ENCODE results near the gene EFHC1.
A peak's percentile ranks its signal among the peaks of the same experiment; 100 is the strongest.
"Not testable (repeated sequence)": the region's sequence is repeated elsewhere in the genome, so short reads cannot be mapped to it uniquely, and the experiment has no call there.

EFHC1 gene, protein sequence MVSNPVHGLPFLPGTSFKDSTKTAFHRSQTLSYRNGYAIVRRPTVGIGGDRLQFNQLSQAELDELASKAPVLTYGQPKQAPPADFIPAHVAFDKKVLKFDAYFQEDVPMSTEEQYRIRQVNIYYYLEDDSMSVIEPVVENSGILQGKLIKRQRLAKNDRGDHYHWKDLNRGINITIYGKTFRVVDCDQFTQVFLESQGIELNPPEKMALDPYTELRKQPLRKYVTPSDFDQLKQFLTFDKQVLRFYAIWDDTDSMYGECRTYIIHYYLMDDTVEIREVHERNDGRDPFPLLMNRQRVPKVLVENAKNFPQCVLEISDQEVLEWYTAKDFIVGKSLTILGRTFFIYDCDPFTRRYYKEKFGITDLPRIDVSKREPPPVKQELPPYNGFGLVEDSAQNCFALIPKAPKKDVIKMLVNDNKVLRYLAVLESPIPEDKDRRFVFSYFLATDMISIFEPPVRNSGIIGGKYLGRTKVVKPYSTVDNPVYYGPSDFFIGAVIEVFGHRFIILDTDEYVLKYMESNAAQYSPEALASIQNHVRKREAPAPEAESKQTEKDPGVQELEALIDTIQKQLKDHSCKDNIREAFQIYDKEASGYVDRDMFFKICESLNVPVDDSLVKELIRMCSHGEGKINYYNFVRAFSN

DNA sequence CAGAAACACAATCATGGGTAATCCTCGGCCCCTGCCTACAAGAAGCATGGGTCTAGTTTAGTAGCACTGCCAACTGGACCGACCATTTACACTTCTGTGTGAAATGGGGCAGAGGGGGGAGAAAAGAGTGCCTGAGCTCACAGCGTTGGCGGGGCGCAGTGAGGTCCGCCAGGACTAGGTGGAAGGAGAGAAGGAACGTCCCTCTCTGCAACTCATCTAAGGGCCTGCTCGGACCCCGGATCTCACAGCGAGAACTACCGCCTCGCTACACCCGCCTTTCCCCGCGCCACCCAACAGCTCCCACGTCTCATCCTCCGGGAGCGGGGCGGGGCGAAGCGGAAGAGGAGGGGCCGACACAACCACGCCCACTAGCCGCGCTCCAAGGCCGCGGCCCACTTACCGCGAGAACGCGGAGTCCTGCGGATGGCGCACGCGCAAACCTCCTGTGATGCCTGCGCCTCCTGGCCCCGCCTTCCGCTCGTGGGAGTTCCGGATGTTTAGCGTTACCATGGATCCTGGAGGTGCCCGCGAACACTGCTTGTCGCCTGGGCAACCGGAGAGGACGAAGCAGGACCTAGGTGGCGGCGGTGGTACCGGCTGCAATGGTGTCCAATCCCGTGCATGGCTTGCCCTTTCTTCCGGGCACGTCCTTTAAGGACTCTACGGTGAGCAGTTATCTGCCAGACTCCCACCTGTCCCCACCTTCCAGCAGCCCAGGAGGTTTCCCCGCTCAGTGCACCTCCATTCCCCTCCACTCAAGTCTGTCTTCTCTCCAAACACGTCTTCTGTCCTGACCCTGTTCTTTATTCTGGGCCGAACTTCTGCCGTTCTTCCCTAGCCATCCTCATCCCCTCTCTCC lies at the start of gene EFHC1:
EFHC1 (plus strand) TSS at position 534 of the 859 bp plus-strand sequence; CDS start at position 603, 69 bp downstream.
- DNase-seq, result peak; percentile 95 to 99

DNA sequence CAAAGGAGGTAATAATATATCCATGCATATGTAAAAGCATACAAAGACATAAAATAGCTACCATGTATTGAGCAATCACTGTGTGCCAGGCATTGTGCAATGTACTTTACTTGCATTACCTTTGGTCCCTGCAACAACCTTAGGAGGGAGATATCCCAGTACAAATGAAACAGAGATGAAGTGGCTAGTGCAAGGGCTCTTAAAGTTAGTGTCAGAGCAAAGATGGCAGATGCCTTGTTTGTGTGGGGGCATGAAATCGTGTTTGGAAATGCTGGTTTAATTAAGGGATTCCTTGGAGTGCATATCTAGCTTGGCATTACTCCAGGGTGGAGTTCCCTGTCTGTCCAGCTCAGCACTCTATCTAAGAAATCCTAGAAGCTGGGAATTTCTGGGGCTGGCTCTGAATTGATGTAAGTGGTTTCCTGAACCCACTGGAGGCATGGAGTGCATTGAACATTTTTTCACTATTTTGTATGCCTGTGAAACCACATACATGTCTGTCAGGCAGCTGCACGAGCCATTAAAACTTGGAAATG lies 48.4 kb upstream of the EFHC1 start:
- no peak for DNase-seq

DNA sequence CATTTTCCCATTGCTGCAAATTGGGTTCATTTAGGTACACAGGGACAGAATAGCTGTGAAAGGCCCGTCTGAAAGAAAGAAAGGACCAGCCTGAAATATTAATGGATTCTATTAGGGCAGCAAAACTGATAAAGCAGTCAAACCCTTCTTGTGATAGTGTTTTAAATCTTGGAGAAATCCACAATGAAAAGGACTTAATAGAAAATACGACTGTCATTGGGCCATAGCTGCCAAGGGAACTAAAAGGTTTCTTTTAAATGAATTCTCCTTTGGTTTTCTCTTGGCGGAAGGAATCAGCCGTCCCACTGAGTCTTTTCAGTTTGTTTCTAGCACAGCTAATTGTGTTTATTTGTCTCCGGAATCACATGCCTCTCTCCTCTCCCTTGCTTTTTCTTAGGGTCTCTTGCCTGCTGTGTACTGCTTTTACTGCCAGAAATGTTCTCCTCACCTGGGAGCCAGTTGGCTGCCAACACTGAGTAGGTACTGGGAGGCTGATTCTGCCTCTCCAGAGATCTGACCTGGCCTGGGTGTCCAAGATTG lies 46.9 kb upstream of the EFHC1 start:
- DNase-seq, result no peak

DNA sequence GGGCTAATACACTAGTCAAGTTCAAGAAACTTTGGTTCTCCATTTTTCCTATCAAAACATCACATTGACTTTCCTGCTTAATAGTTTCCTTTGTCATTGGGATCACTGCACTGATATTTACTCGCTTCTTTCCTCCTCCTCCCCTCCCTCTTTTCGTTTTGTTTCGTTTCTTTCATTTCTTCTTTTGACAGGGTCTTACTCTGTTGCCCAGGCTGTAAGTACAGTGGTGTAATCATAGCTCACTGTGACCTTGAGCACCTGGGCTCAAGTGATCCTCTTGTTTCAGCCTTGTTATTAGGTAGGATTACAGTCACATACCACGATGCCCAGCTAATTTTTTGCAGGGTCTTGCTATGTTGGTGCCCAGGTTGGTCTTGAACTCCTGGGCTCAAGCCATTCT lies 45.9 kb upstream of the EFHC1 start:
- no peak for DNase-seq

DNA sequence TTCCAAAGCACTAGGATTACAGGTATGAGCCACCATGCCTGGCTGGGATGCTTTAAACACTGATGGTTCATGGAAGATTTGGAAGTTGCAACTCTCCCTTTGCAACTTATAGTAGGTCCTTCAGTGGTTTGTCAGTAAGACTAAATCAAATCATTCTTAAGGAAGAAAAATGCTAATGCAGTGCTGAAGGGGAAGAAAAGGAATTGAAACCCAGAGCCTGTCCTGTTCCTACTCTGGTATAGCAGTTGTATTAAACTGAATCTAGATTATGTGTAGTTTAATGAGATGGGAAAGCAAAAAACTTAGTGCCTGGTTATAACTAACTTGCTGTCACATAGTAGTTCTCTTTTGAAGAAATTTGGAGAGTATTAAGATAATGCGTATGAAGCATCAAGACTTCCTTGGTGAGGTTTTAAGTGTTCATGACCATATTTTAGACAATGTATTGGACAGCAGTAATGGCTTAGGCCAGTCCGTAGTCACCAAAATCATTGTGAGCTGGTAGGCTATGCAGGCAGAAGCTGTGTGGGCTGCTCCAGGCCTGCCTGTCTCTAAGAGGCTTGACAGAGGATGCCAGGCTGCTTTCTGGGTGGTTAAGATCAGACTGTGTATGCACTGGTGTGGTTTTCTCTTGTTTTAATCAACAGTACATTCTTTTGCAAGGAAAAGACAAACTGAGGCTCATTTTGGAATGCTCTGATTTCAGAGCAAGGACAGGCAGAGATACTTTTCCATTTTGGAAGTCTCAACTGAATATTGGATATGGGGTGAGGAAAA lies 44.2 kb upstream of the EFHC1 start:
- no peak for DNase-seq

DNA sequence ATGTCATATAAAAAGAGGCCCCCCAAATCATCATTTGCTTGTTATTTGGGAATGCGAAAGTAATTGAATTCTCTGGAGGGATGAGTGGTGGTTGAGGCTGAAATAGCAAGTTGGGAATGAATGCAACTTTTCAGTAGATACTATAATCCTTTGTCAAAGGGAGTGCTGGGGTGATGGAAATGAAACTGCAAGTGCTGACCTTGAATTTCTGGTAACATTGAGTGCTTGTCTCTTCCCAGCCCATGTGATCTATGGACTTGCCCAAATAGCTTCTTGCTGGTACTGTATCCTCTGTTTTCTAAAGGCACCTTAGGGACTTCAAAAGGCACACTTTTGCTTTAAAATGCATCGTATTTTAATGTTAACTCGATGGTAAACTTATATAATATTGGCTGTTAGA lies 43.4 kb upstream of the EFHC1 start:
- DNase-seq, result no peak

DNA sequence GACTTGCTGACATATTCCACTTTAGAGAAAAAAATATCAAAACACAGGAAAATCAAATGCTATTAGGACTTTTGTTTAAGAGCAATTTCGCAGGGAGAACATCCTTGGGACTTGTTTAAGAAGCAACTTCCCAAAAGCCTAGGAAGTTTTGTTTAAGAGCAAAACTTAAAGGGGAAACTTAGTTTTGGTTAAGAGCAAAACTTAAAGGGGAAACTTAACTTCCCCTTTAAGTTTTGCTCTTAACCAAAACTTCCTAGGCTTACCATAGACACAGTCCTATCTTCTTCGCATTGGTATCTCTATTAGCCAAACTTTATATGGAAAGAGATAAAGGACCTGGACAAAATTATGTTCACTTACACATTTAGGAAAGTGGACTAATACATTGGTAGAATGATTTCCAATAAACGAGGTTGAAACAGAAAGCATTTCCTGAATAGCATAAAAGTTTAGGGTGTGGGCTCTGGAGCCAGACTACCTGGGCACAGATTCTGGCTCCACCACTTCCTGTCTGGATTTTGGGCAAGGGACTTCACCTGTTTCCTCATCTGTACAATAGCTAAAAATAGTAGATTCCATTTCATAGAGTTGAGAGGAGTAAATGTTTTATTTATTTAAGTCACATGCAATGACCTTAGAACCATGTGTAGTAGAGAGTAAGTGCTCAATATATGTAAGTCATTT lies 42.5 kb upstream of the EFHC1 start:
- no peak for DNase-seq

DNA sequence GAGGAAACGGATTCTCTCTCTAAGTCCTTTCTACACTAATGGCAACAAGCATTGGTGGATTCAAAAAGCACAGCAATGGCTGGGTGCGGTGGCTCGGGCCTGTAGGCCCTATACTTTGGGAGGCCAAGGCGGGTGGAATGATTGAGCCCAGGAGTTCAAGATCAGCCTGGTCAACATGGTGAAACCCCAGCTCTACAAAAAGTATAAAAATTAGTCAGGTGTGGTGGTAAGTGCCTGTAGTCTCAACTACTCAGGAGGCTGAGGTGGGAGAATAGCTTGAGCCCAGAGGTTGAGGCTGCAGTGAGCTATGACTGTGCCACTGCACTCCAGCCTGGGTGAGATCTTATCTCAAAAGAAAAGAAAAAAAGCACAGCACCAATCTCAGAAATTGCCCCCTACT lies 38.9 kb upstream of the EFHC1 start:
- no peak for DNase-seq

DNA sequence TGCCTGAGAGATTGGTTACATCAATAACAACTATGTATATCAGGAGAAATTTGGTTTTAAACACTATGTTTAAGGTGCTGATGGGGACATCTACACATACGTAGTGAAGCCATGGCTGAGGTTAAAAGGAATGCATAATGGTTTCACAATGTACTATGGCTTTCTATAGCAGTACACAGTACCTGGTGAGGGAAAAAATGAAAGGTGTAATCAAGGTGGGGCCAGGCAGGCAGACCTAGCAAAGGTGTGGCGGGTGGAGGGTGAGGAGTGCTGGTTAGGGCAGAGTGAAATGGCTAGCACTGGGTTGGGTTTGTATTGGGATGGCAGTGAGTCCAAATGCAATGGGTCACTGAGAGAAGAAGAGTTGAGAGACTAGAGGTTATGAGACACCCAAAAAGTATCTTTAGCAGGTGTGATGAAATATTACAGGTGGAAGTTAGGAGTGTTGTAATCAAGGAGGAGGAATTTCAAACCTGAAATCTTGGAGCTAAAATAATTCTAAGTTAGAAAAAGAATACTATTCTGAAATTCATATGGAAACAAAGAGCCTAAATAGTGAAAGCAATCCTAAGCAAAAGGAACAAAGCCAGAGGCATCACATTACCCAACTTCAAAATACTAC lies 35.9 kb upstream of the EFHC1 start:
- DNase-seq, result no peak

DNA sequence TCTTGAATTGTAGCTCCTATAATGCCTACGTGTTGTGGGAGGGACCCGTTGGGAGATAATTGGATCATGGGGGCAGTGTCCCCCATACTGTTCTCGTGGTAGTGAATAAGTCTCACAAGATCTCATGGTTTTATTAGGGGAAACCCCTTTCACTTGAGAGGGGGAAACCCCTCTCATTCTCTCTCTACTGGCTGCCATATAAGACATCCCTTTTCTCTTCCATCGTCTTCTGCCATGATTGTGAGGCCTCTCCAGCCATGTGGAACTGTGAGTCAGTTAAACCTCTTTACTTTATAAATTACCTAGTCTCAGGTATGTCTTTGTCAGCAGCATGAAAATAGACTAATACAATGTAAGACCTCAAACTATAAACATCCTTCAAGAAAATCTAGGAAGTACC lies 35.1 kb upstream of the EFHC1 start:
- no peak for DNase-seq

DNA sequence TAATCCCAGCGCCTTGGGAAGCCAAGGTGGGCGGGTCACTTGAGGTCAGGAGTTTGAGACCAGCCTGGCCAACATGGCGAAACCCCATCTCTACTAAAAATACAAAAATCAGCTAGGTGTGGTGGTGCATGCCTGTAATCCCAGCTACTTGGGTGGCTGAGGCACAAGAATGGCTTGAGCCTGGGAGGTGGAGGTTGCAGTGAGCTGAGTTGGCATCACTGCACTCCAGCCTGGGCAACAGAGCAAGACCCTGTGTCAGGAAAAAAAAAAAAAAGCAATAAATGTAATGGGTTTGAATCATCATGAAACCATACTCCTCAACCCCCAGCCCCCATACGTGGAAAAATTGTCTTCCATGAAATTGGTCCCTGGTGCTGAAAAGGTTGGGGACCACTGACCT lies 32.0 kb upstream of the EFHC1 start:
- not testable (repeated sequence) for DNase-seq

DNA sequence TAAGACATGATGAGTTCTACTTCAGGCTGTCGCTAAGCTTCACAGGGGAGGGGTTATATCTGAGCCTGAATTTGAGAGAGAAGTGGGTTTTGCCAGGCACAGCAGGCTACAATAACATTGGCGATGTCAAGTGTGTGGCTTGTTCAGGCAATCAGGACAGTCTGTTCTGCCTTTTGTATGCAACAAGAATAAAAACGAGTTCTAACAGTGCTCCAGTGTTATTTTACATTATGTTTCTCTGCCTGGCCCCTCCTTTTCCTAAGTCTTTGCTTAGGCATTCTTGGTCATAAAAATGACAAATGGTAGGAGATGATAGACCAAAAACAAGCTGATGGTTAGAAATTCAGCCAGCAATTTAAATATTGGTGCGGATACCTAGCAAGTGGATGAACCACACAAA lies 31.4 kb upstream of the EFHC1 start:
- DNase-seq, result peak in 1 of 2 experiments; percentile 6

DNA sequence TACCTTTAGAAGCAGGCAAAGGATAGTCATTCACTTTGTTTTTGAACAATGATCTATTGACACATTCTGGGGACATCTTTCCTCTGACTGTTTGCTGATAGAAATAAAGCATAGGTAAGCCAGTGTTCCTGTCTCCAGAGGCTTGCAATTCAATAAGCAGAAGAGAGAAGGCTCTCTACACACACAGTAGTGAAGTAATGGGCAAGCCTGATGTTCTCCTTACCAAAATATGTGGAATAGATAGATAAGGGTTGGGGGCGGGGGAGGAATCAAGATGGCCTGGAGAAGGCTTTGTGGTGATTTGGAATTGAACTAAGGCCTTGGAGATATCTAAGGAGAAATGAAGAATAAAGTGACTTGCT lies 30.9 kb upstream of the EFHC1 start:
- DNase-seq, result no peak

DNA sequence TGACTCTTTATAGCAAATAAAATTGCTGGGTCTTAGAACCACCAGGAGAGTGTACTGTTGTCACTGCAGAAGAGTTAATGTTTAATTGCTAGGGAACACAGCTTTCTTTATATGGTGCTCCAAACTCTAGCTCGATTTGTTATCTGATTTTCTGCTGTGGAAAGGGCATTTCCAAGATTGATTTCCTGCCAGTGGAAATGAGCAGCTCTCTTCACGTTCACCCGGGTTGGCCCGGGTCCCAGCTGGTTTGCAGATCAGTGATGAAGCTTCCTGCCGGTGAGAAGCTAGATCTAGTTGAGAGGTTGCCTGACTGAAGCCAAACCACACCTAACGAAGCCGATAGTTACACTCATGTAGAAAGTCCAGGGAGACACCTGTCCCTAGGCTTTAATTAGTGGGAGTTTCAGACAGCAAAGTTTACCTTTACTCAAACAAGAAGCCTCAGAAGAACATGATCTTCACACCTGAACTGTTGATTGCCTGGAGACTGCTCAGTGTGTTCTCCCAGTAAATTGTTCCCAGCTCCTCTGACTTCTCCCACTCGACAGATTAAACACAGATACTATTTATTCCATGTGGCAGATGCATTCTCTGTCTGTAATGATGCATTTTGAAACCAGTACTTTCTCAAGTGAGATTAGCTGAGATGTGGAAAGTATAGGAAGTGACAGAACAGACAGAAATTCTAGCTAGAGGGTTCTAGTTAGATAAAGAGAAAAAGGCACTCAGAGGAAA lies 30.3 kb upstream of the EFHC1 start:
- DNase-seq, result peak in 1 of 2 experiments; percentile 46

DNA sequence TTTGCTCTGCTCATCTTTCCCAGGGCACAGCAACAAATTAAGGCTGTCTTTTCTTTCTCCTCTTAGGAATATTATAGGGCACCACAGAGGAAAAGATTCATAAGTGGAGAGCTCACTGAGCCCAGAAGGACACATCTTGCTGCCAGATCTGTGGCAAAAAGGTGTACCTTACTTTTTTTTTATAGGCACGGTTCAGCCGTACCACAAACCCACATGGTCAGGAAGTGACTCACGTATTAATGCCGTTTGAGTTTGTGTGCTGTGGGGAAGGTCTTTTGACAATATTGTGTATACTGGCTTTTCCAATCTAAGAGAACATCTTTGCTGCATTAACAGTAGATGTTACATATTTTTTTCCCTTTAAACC lies 29.8 kb upstream of the EFHC1 start:
- no peak for DNase-seq

DNA sequence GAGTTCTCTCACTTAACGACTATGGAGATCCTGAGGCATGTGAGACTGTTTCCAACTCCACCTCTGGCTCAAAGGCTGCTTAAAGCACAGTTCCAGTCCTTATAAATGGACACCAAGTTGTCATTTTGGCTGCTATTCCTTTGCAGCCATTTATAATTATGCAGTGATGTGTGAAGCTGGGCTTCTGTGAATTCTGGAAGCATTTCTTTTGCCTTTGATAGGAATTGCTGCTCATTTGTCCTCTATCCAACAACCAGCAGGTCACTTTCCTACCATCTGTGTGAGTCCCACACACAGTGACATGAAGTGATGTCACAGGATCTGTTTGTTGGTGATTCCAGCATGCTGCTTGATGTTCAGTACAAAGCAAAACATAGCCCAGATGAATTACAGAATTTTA lies 28.5 kb upstream of the EFHC1 start:
- peak; percentile 24 to 78 for DNase-seq

DNA sequence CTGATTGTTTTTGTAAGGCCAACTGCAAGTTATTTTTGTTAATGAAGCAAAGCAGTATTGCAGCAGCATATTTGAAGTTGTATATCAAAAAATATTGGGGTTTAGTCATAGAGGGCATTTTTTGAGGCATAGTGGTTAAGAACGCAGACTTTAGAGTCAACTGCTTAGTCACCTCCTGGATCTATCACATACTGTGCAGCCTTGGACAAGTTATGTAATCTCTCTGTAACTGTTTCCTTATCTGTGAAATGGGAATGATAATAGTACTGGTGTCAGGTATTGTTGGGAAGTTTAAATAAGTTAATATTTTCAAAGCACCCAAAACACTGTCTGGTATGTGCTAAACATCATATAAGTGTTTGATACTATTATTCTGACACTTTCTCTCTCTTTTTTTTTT lies 27.2 kb upstream of the EFHC1 start:
- no peak for DNase-seq

DNA sequence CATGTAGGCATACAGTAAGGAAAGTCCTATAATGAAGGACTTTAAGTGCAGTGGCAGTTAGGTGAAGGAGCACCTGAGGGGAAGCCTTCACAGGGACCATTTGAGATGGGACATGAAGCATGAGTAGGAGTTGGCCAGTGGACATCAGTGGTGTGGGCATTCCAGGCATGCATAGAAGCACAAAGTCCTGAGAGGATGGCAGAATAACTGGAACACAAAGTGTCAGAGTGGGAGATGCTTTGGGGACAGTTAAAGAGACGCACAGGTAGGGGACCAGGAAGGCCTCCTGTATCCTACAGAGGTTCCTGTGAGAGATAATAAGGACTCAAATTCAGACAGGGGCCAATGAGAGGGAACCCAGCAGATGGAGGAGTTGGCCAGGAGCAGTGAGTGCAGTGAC lies 26.4 kb upstream of the EFHC1 start:
- no peak for DNase-seq

DNA sequence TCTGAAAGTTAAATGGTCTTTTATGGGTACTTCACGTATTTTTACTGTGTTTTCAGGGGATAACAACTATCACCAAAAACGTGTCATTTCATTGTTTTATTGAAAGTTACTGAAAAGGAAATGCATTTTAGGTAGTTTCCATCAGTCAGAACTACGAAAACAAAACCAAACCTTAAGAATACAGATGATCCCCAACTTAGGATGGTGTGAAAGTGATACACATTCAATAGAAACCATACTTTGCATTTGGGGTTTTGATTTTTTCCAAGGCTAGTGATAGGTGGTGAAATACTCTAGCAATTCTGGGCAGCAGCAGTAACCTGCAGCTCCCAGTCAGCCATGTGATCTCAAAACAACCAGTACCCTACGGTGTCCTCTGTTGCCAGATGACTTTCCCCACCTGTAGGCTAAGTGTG lies 25.9 kb upstream of the EFHC1 start:
- DNase-seq, result no peak

DNA sequence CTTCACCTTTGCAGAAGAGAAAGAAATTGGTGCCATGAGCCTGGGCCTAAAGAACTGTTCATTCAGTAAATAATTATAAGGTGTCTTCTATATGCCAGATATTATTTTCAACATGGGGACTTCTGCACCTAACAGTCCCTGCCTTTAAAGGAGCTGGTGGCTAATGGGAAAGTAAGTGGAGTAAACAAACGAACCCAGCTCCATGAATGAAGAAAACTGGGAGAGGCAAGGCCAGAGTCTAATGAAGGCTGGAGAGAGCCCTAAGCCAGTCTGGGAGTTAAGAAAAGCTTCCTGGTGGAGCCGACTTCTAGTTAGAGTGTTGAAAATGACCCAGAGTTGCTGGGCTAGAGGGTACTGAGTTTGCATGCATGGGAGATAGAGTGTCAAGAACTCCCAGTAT lies 24.2 kb upstream of the EFHC1 start:
- DNase-seq, result no peak

Measured in NCI-H446 (cell line).